GM12801 (cell line): ENCODE data around the gene KCNJ9.

Experiments
- TF ChIP-seq, protein P1 (sequence below): IDR thresholded peaks from one replicate; pipeline ENCODE4 v1.5.1; 2011; ENCODE audit warnings: control low read depth; ENCODE audit not compliant: insufficient read length; ENCODE audit errors: extremely low read depth

The KCNJ9 gene

DNA sequence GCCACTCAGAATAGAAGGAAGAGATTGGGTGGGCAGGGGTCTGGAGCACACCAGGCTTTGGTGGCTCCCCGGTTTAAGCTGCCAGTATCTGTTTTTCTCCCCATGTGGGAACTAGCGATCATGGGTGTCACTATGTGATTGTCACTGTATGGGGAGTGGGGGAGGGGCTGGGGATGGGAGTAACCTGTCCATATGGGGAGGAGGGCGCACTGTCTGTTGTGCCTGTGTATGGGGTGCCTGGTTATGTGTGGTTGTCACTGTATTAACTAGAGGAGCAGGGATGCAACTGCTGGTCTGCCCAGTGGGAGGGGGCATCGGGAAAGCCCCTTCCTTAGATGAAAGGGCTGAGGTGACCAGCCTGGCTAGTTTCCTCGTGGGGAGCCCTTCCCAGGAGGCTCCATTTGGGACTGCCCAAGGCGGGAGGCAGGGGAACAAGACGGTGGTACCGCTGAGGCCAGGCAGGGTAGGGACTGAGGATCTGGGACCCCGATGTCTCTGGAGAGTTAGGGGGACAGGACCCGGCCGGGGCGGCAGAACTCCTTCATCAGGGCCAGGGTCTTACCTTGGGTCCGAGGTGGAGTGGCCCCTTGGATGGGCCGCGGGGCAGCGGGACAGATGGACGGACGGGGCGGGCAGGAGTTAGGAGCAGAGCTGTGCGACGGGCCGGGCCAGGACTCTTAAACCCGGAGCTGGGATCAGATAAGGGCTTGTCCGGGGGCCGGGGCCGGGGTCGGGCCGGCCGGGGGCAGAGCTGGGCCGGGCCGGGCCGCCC lies 11.7 kb upstream of the KCNJ9 start, which contains the start of gene KCNJ10:
Gene KCNJ10, minus strand, starts transcription at position 701 of the 772 bp plus-strand sequence. CDS start 27,628 bp downstream, outside the sequence.
- TF ChIP-seq, protein P1, sequence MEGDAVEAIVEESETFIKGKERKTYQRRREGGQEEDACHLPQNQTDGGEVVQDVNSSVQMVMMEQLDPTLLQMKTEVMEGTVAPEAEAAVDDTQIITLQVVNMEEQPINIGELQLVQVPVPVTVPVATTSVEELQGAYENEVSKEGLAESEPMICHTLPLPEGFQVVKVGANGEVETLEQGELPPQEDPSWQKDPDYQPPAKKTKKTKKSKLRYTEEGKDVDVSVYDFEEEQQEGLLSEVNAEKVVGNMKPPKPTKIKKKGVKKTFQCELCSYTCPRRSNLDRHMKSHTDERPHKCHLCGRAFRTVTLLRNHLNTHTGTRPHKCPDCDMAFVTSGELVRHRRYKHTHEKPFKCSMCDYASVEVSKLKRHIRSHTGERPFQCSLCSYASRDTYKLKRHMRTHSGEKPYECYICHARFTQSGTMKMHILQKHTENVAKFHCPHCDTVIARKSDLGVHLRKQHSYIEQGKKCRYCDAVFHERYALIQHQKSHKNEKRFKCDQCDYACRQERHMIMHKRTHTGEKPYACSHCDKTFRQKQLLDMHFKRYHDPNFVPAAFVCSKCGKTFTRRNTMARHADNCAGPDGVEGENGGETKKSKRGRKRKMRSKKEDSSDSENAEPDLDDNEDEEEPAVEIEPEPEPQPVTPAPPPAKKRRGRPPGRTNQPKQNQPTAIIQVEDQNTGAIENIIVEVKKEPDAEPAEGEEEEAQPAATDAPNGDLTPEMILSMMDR, result no peak

DNA sequence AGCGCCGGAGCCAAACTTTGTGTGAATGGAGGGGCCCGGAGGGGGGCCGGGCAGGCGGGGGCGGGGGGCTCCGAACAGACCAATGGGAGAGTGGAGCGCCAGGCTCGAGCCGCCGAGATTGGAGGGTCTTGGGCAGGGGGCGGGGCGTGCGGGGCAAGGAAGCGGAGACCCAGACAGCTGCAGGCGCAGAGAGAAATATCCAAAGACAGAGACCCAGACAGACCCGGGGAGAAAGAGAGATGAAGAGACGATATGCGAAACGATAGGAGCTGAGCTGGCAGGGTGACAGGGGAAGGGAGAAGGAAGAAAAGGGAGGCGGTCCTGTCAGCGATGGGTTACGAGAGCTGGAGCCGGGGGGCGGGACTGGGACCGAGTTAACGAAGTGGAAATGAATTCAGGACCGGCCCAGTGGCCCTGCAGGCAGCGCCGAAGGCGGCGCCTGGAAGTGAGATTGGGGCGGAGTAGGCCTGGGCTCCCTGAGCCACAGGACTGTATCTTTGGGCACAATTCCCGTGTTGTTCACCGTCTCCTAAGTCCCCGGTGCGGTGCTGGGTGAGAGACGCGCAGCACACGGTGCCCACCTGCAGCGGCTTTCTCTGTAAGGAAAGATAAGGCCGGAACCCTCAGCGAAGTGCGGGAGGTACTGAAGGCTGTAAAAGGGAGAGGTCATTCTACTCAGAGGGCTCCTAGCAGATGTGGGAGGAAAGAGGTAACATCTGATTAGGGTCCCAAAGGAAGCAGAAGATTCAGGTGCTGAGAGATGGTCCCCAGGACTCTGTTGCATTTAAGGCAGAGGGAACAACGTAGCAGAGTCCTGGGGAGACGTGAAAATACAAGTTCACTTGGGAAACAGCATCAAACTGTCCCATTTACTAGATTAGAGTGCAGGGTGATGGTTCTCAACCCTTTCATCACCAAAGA lies 10.8 kb upstream of the KCNJ9 start:
- TF ChIP-seq, protein P1, result no peak

DNA sequence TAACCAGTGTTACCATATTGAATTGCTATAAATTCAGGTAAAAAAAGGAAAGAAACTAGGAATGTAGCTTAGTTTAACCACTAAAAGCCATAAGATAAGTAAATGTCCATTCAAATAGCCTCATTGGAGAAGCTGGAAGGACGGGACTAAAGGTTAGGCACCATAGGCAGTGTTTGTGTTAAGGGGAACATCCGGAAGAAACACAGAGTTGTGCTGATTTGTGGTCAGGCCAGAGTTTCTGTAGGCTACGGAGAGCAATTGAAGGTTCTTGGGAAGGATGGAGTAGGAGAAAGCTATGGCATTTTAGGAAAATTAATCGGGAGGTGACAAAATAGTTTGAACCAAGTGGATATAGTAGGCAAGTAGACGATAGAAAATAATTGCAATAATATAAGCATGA lies 10.0 kb upstream of the KCNJ9 start:
- TF ChIP-seq, protein P1, result no peak

DNA sequence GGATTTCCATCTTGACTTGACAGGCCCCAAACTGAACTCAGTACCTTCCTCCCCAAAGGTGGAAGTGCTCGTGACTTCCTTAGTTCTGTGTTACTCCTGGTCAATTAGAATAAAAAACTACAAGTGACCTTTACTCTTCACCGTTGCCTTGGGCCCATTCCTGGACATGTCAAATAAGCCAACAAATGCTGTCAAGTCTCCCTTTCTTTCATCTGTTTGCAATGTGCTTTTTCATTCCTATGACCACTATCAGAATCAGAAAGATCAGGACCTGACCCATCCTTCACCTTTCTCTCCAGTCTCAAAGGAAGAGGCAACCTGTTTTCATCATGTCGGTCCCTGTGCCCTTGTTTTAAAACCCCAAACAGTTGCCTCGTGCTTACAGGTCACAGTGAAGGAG lies 6.5 kb upstream of the KCNJ9 start:
- TF ChIP-seq, protein P1, result no peak

DNA sequence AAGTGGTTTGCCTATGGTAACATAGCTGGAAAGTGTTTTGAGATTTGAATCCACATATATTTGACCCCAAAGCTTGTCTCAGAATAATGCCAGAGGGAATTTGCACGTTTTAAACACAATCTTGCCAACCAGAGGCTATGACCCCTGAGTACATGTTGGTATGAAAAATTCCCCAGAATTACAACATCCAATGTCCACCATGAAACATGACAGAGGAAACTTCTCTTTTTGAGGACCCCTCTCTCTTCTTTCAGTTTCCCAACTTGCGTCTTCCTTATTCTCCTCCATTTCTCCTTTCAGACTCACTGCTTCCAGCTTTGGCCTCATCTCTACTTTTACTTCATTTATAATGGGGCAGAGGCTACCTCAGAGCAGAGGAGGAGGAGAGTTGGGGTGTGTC lies 5.5 kb upstream of the KCNJ9 start:
- TF ChIP-seq, protein P1, result no peak

DNA sequence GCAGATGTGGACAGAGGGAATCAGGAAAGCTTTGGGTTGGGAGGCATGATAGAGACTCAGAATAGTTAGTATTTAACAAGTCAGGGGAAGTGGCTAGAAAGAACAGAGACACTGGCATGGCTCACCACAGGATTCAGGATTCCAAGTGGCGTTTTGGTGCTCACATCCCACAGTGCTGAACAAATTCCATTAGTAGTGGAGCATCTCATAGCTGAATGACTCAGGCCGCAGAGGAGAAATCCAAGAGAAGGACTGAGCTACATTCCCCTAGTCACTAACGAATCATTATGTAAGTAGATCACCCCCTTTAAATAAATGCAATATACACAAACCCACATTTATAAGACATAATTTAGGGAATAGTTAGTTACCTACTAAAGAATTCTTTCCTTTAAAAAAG lies 5.0 kb upstream of the KCNJ9 start:
- TF ChIP-seq, protein P1, result no peak

DNA sequence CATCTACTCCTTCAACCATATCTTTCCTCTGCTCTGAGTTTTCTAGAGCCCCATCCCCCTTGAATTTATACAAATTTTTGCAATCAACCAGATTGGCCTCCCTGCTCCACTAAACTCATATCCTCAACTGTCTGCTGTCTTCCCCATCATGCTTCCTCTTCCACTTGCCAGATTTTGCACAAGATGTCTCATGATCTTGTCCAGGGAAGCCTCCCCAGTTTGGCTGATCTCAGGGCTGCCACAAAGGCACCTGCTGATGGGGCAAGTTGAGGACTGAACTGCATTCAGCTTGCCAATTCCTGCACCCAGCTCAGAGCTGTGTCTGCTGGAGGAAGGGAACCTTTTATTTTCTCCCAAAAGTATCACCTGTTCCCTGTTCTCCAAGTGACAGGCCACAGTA lies 3.9 kb upstream of the KCNJ9 start:
- TF ChIP-seq, protein P1, result no peak
